Left ventricle myocardium inferior (tissue), 1 donor: ENCODE results near the gene GABRR2. TPM values are rescaled to one million over a fixed set of nuclear protein-coding genes. Genes with fewer than 3 reads are reported as not detected.
"Not testable (repeated sequence)": the region's sequence is repeated elsewhere in the genome, so short reads cannot be mapped to it uniquely, and the experiment has no call there.

Experiments used
- DNase-seq: peaks from one replicate; pipeline ENCODE4 v3.0.0-alpha.2; 2020
- H3K27ac ChIP-seq: fragments of 200-600 bp; replicated peaks from 2 replicates; pipeline ENCODE4 v1.8.0; 2021
- H3K27me3 ChIP-seq: fragments of 200-600 bp; 2 replicates; pipeline ENCODE4 v1.8.0; 2021; ENCODE audit warnings: low read depth
- H3K36me3 ChIP-seq: fragments of 200-600 bp; 2 replicates; pipeline ENCODE4 v1.8.0; 2021
- H3K4me1 ChIP-seq: fragments of 200-600 bp; 2 replicates; pipeline ENCODE4 v1.8.0; 2021
- H3K4me3 ChIP-seq: fragments of 200-600 bp; 2 replicates; pipeline ENCODE4 v1.8.0; 2021; ENCODE audit warnings: mild to moderate bottlenecking, moderate library complexity
- H3K9me3 ChIP-seq: fragments of 200-600 bp; replicated peaks from 2 replicates; pipeline ENCODE4 v1.8.0; 2021
- CTCF ChIP-seq: fragments of 200-600 bp; IDR thresholded peaks from 2 replicates; pipeline ENCODE4 v1.8.0; 2021; ENCODE audit warnings: antibody characterized with exemption, mild to moderate bottlenecking, borderline replicate concordance
- intact Hi-C: fragments of 100-400 bp; cut with micrococcal nuclease; formaldehyde crosslinking; loops from one replicate; pipeline ENCODE4 v1.11.0; 2022
- total RNA-seq: library from RNA; stranded (reverse); fragmentation: NEBNext Ultra II Directional; extraction: Animal tissue kit (Norgen Biotek cat#: 25700); gene quantifications from one replicate; pipeline ENCODE4 v1.2.1, GENCODE V29; 2021
- donor health status: DM: no; HTN: yes; CAD: no; lungs with severe emphysema.

GABRR2 gene
- total RNA-seq, 1 donor from 2014 or later, result 0.69 TPM

- no peaks in the 10 kb centered on the region for H3K36me3 ChIP-seq
- H3K9me3 ChIP-seq, result no peaks in the 10 kb centered on the region
- H3K27me3 ChIP-seq, result no peaks in the 10 kb centered on the region
- no peak for DNase-seq
- no peak overlapping the region for H3K4me3 ChIP-seq
- TF ChIP-seq CTCF, result no peak
- H3K27ac ChIP-seq, result no peak overlapping the region
- H3K4me1 ChIP-seq, result no peaks in the 10 kb centered on the region
- intact Hi-C loops, result no loop called here
Measured at GRCh38 chr6:89244241-89244985, 70.7 kb downstream of the GABRR2 start.

GRCh38 chr6:89243331-89243629, 71.8 kb downstream of the GABRR2 start:
- Histone ChIP-seq H3K27ac (no peak overlapping the region), H3K9me3 (no peaks in the 10 kb centered on the region), H3K27me3 (no peaks in the 10 kb centered on the region), H3K4me3 (no peak overlapping the region), H3K4me1 (no peaks in the 10 kb centered on the region), H3K36me3 (no peaks in the 10 kb centered on the region)
- no peak for TF ChIP-seq CTCF
- intact Hi-C loops, result loop anchor here (2.0 kb wide), 1 partner anchor 260 kb away; no protein-coding TSS in a partner anchor
- no peak for DNase-seq

- TF ChIP-seq CTCF, result peak; percentile 63
- no peak for DNase-seq
- no peak overlapping the region for H3K4me3 ChIP-seq
- no peaks in the 10 kb centered on the region for H3K4me1 ChIP-seq
- H3K27me3 ChIP-seq, result no peaks in the 10 kb centered on the region
- no peaks in the 10 kb centered on the region for H3K36me3 ChIP-seq
- H3K27ac ChIP-seq, result no peak overlapping the region
- no peaks in the 10 kb centered on the region for H3K9me3 ChIP-seq
- intact Hi-C loops, result loop anchor here (2.0 kb wide), 1 partner anchor 260 kb away; no protein-coding TSS in a partner anchor
Measured at GRCh38 chr6:89242574-89243330, 72.3 kb downstream of the GABRR2 start.

GRCh38 chr6:89239338-89239737, 75.8 kb downstream of the GABRR2 start:
- Histone ChIP-seq H3K9me3 (peaks cover 20% of the 10 kb centered on the region), H3K27ac (no peak overlapping the region), H3K4me1 (no peaks in the 10 kb centered on the region), H3K4me3 (no peak overlapping the region), H3K36me3 (no peaks in the 10 kb centered on the region), H3K27me3 (peaks cover 9% of the 10 kb centered on the region)
- peak; percentile 37 for TF ChIP-seq CTCF
- intact Hi-C loops, result no loop called here
- no peak for DNase-seq

- Histone ChIP-seq H3K36me3 (no peaks in the 10 kb centered on the region), H3K9me3 (peaks cover 20% of the 10 kb centered on the region), H3K27ac (no peak overlapping the region), H3K27me3 (peaks cover 9% of the 10 kb centered on the region), H3K4me3 (no peak overlapping the region), H3K4me1 (no peaks in the 10 kb centered on the region)
- no peak for TF ChIP-seq CTCF
- no peak for DNase-seq
- intact Hi-C loops, result no loop called here
Measured at GRCh38 chr6:89237158-89237557, 77.9 kb downstream of the GABRR2 start.

GRCh38 chr6:89233605-89234004, 81.5 kb downstream of the GABRR2 start:
- H3K36me3 ChIP-seq, H3K27me3 ChIP-seq, DNase-seq, H3K4me3 ChIP-seq, H3K4me1 ChIP-seq, H3K27ac ChIP-seq, intact Hi-C loops: not testable (repeated sequence)
- H3K9me3 ChIP-seq, result peaks cover 20% of the 10 kb centered on the region
